HepG2 (cell line): ENCODE data around the gene ZNF213. TPM values are rescaled to one million over a fixed set of nuclear protein-coding genes. Genes with fewer than 3 reads are reported as not detected.

ENCODE experiments used
- CEBPB ChIP-seq: IDR thresholded peaks from 2 replicates; pipeline ENCODE4 v1.6.1; 2011; ENCODE audit warnings: low read depth, low read length, improper control_type of control experiment, borderline replicate concordance
- ESRRA ChIP-seq: sonication (generic); formaldehyde crosslinking; IDR thresholded peaks from 2 replicates; pipeline ENCODE4 v1.5.1; 2020; ENCODE audit warnings: mild to moderate bottlenecking, low read depth, missing genetic modification reagents
- HMGA1 ChIP-seq: sonication (generic); formaldehyde crosslinking; conservative IDR thresholded peaks from 2 replicates; pipeline ENCODE4 v1.4.0; 2020; ENCODE audit warnings: missing genetic modification reagents
- HOXA3 ChIP-seq: sonication (generic); formaldehyde crosslinking; IDR thresholded peaks from 2 replicates; pipeline ENCODE4 v1.5.0; 2020; ENCODE audit warnings: missing genetic modification reagents
- IRX3 ChIP-seq: sonication (generic); formaldehyde crosslinking; IDR thresholded peaks from 2 replicates; pipeline ENCODE4 v1.8.1; 2023; ENCODE audit warnings: mild to moderate bottlenecking, low read depth, missing genetic modification reagents, borderline replicate concordance
- KDM5B ChIP-seq: sonication (generic); formaldehyde crosslinking; IDR thresholded peaks from 2 replicates; pipeline ENCODE4 v1.4.0; 2020; ENCODE audit warnings: missing genetic modification reagents, mild to moderate bottlenecking, borderline replicate concordance
- NFKBIZ ChIP-seq: IDR thresholded peaks from 2 replicates; pipeline ENCODE4 v1.6.1; 2018; ENCODE audit warnings: missing genetic modification reagents, missing compliant biosample characterization
- NPAS2 ChIP-seq: sonication (generic); formaldehyde crosslinking; IDR thresholded peaks from 2 replicates; pipeline ENCODE4 v1.8.0; 2022; ENCODE audit warnings: mild to moderate bottlenecking, missing genetic modification reagents, borderline replicate concordance
- PAX8 ChIP-seq: sonication (generic); formaldehyde crosslinking; IDR thresholded peaks from 2 replicates; pipeline ENCODE4 v1.8.0; 2022; ENCODE audit warnings: mild to moderate bottlenecking, missing genetic modification reagents, borderline replicate concordance
- RARG ChIP-seq: sonication (generic); formaldehyde crosslinking; IDR thresholded peaks from 2 replicates; pipeline ENCODE4 v1.4.0; 2020; ENCODE audit warnings: low read depth, mild to moderate bottlenecking, missing genetic modification reagents
- SNAPC2 ChIP-seq: sonication (generic); formaldehyde crosslinking; IDR thresholded peaks from 2 replicates; pipeline ENCODE4 v1.8.1; 2022; ENCODE audit warnings: mild to moderate bottlenecking, missing genetic modification reagents
- TFDP2 ChIP-seq: sonication (generic); formaldehyde crosslinking; IDR thresholded peaks from 2 replicates; pipeline ENCODE4 v1.4.0; 2020; ENCODE audit warnings: missing genetic modification reagents
- TOPORS ChIP-seq: sonication (generic); formaldehyde crosslinking; IDR thresholded peaks from 2 replicates; pipeline ENCODE4 v1.8.0; 2023; ENCODE audit warnings: mild to moderate bottlenecking, missing genetic modification reagents
- TRIM22 ChIP-seq: fragments of 450-650 bp; IDR thresholded peaks from 2 replicates; pipeline ENCODE4 v1.6.1; 2017
- ZNF576 ChIP-seq: sonication (generic); formaldehyde crosslinking; IDR thresholded peaks from 2 replicates; pipeline ENCODE4 v1.4.0; 2020; ENCODE audit warnings: mild to moderate bottlenecking, missing genetic modification reagents
- ZNF597 ChIP-seq: sonication (generic); formaldehyde crosslinking; IDR thresholded peaks from 2 replicates; pipeline ENCODE4 v1.5.0; 2020; ENCODE audit warnings: missing genetic modification reagents
- ZNF674 ChIP-seq: sonication (generic); formaldehyde crosslinking; IDR thresholded peaks from 2 replicates; pipeline ENCODE4 v1.5.0; 2020; ENCODE audit warnings: low read depth, mild to moderate bottlenecking, missing genetic modification reagents
- ZNF737 ChIP-seq: sonication (generic); formaldehyde crosslinking; IDR thresholded peaks from 2 replicates; pipeline ENCODE4 v1.5.0; 2020; ENCODE audit warnings: missing genetic modification reagents, mild to moderate bottlenecking, borderline replicate concordance
- polyA plus RNA-seq, 8 experiments: library from polyadenylated mRNA; depleted of rRNA in 3 of 8; stranded (reverse) in 7 of 8; unstranded in 1 of 8; fragments of >200 nt; fragmentation: Illumina TruSeq in 4 of 8; extraction: Trizol in 4 of 8; gene quantifications; 2 replicates each; pipeline versions ENCODE4 v1.2.1 to v1.2.3, GENCODE V29; 2011 to 2016; ENCODE audit warnings: low read depth in 4 of 8, missing spikeins in 1 of 8, mixed read lengths in 1 of 8; ENCODE audit not compliant: insufficient read depth in 1 of 8
- total RNA-seq, 5 experiments: library from RNA; depleted of rRNA; stranded (reverse); fragments of >200 nt; fragmentation: Illumina TruSeq; extraction: Trizol; gene quantifications; 2 replicates each; pipeline ENCODE4 v1.2.3, GENCODE V29; 2016; ENCODE audit warnings: low read depth in 1 of 5
- TF ChIP-seq, protein P1 (sequence below): sonication (generic); formaldehyde crosslinking; IDR thresholded peaks from 2 replicates; pipeline ENCODE4 v1.5.0; 2020; ENCODE audit warnings: missing genetic modification reagents, mild to moderate bottlenecking, borderline replicate concordance
- TF ChIP-seq, protein P2 (sequence below): sonication (generic); formaldehyde crosslinking; IDR thresholded peaks from 2 replicates; pipeline ENCODE4 v1.4.0; 2020; ENCODE audit warnings: low read depth, mild to moderate bottlenecking, missing genetic modification reagents

The ZNF213 gene
- total and polyA plus RNA-seq, 2 of the 13 experiments (the other 11 are each of a cell fraction or from before 2014, with no cell fraction given): 0.59 to 0.97 TPM

DNA sequence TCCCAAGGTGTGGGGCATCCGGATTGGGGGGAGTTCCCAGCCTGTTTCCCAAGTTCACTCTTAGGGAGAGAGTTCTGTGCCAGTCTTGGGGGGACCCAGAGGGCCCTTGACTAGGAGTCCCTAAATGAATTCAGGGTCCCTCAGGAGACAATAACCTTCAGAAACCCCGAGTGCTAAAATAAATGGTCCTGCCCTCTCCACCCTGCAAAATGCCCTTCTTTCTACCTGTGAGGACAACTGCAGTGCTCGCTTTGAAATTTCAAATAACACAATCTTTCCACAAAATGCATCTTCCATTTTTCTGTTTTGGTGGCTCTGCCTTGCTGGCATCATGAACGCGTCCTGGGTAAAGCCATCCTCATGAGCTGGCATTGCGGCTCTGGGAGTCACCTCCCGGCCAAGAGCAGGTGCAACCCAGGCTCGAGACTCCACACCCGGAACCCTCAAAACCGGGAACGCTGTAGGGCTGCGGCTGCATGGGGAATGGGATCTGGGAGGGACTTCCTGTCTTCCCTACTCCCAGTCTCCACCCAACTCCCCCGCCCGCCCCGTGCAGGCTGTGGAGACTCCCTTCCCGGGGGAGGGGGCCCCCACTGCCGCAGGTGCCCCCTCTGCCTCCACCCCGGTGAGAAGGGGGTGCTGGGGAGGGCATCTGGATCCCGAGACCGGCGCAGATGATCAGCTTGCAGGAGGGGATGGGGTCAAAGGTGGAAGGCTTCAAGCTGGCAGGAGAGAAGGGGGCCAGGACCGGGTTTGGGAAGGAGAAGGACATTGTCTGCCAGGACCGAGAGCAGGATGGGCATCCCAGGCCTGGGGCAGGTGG, 22.6 kb upstream of the ZNF213 start, which contains the start of gene ZNF205 (continued):
- TF ChIP-seq NPAS2 (CRISPR knock-in tag) (no peak), RARG (CRISPR knock-in tag) (no peak), TFDP2 (CRISPR knock-in tag) (peak; percentile 55), TOPORS (CRISPR knock-in tag) (no peak), HMGA1 (CRISPR knock-in tag) (no peak), SNAPC2 (CRISPR knock-in tag) (no peak), CEBPB (no peak), IRX3 (CRISPR knock-in tag) (no peak), ZNF737 (no peak), ZNF674 (no peak), ESRRA (CRISPR knock-in tag) (peak; percentile 58; the same call in 1 of the 2 replicates), HOXA3 (CRISPR knock-in tag) (peak; percentile 81), ZNF597 (CRISPR knock-in tag) (no peak), PAX8 (0 out of 2 replicates have a peak, but pooled peaks have one; percentile 59), TRIM22 (no peak), KDM5B (CRISPR knock-in tag) (peak; percentile 84; the same call in 1 of the 2 replicates), ZNF576 (CRISPR knock-in tag) (no peak), NFKBIZ (no peak; the same call in 1 of the 2 replicates)
- TF ChIP-seq, protein P1, sequence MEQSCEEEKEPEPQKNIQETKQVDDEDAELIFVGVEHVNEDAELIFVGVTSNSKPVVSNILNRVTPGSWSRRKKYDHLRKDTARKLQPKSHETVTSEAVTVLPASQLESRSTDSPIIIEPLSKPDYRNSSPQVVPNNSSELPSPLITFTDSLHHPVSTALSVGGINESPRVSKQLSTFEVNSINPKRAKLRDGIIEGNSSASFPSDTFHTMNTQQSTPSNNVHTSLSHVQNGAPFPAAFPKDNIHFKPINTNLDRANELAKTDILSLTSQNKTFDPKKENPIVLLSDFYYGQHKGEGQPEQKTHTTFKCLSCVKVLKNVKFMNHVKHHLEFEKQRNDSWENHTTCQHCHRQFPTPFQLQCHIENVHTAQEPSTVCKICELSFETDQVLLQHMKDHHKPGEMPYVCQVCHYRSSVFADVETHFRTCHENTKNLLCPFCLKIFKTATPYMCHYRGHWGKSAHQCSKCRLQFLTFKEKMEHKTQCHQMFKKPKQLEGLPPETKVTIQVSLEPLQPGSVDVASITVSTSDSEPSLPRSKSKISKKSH (CRISPR knock-in tag): no peak; the same call in 1 of the 2 replicates
- TF ChIP-seq, protein P2, sequence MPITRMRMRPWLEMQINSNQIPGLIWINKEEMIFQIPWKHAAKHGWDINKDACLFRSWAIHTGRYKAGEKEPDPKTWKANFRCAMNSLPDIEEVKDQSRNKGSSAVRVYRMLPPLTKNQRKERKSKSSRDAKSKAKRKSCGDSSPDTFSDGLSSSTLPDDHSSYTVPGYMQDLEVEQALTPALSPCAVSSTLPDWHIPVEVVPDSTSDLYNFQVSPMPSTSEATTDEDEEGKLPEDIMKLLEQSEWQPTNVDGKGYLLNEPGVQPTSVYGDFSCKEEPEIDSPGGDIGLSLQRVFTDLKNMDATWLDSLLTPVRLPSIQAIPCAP (CRISPR knock-in tag): no peak
